ENCODE data around the gene SMAGP. TPM values are rescaled to one million over a fixed set of nuclear protein-coding genes. Genes with fewer than 3 reads are reported as not detected.

SMAGP gene
- total and polyA plus RNA-seq, 12 donors = 2.0 to 7.3 (median 3.7) TPM

GRCh38 chr12:51200156-51200555 is 70.1 kb downstream of the SMAGP start:
- Histone ChIP-seq H3K27me3 (no peaks in the 10 kb centered on the region), H3K27ac (no peak overlapping the region), H3K4me3 (no peak overlapping the region), H3K4me1 (peaks cover 0 to 6% (median 0%) of the 10 kb centered on the region in 9 donors), H3K36me3 (peaks cover 0 to 61% (median 0%) of the 10 kb centered on the region in 9 donors), H3K9me3 (no peaks in the 10 kb centered on the region)
- DNase-seq (no peak), ATAC-seq (no peak)
- TF ChIP-seq CTCF (IDR thresholded peaks at IDR 0.05) = no peak
- intact Hi-C loops (cut with DNase I) = no loop called here
- WGBS, 2 donors = 92% methylated on average over 7 of the region's 7 CpGs

- no peak overlapping the region for H3K27ac ChIP-seq
- WGBS, 2 donors = 90 to 94% methylated on average over 10 of the region's 10 CpGs
- DNase-seq (no peak), ATAC-seq (no peak)
- TF ChIP-seq CTCF (IDR thresholded peaks at IDR 0.05) = no peak
- intact Hi-C loops (cut with DNase I) = no loop called here
- no peaks in the 10 kb centered on the region for H3K27me3 ChIP-seq
- no peaks in the 10 kb centered on the region for H3K9me3 ChIP-seq
- peaks cover 0 to 61% (median 0%) of the 10 kb centered on the region in 9 donors for H3K36me3 ChIP-seq
- H3K4me1 ChIP-seq = peaks cover 0 to 6% (median 0%) of the 10 kb centered on the region in 9 donors
- no peak overlapping the region for H3K4me3 ChIP-seq
These were observed 70.8 kb downstream of the SMAGP start for GRCh38 chr12:51199366-51199945.

- Histone ChIP-seq H3K4me3 (no peak overlapping the region), H3K4me1 (peaks cover 0 to 6% (median 0%) of the 10 kb centered on the region in 9 donors), H3K36me3 (peaks cover 0 to 56% (median 0%) of the 10 kb centered on the region in 9 donors), H3K9me3 (no peaks in the 10 kb centered on the region), H3K27me3 (no peaks in the 10 kb centered on the region), H3K27ac (no peak overlapping the region)
- DNase-seq = no peak
- WGBS, 2 donors = 89 to 91% methylated on average over 16 of the region's 16 CpGs
- intact Hi-C loops (cut with DNase I) = no loop called here
- no peak for TF ChIP-seq CTCF (IDR thresholded peaks at IDR 0.05)
- no peak for ATAC-seq
These were observed 71.4 kb downstream of the SMAGP start for GRCh38 chr12:51198568-51199365.

- Histone ChIP-seq H3K4me3 (no peak overlapping the region), H3K36me3 (peaks cover 0 to 52% (median 0%) of the 10 kb centered on the region in 9 donors), H3K4me1 (peaks cover 0 to 6% (median 0%) of the 10 kb centered on the region in 9 donors), H3K27ac (no peak overlapping the region), H3K9me3 (no peaks in the 10 kb centered on the region), H3K27me3 (no peaks in the 10 kb centered on the region)
- no peak for TF ChIP-seq CTCF (IDR thresholded peaks at IDR 0.05)
- intact Hi-C loops (cut with DNase I) = no loop called here
- ATAC-seq = peak in 2 of 8 donors; percentile 14 to 46
- DNase-seq = no peak
- 93 to 94% methylated on average over 38 of the region's 38 CpGs for WGBS, 2 donors
These were observed 72.3 kb downstream of the SMAGP start for GRCh38 chr12:51197736-51198567.

Data from heart right ventricle (tissue), 16 donors.